HUES48 (cell line): ENCODE results near the gene TSHB.

Experiments used
- H3K27ac ChIP-seq: one replicate; pipeline ENCODE4 v1.7.0; 2013; ENCODE audit warnings: low read depth, low read length, inconsistent platforms
- H3K27me3 ChIP-seq: 2 replicates; pipeline ENCODE4 v1.6.1; 2013; ENCODE audit warnings: mild to moderate bottlenecking, low read length; ENCODE audit not compliant: control insufficient read depth, insufficient read depth
- H3K36me3 ChIP-seq: 2 replicates; pipeline ENCODE4 v1.6.1; 2013; ENCODE audit warnings: low read length; ENCODE audit not compliant: control insufficient read depth, insufficient read depth
- H3K4me1 ChIP-seq: 2 replicates; pipeline ENCODE4 v1.6.1; 2013; ENCODE audit warnings: mild to moderate bottlenecking, low read length; ENCODE audit not compliant: control insufficient read depth, insufficient read depth
- H3K4me3 ChIP-seq: 2 replicates; pipeline ENCODE4 v1.5.1; 2013; ENCODE audit warnings: mild to moderate bottlenecking, low read depth, low read length
- H3K9ac ChIP-seq: 2 replicates; pipeline ENCODE4 v1.6.1; 2013; ENCODE audit warnings: mild to moderate bottlenecking, low read depth, low read length, moderate library complexity
- H3K9me3 ChIP-seq: 2 replicates; pipeline ENCODE4 v1.6.1; 2013; ENCODE audit warnings: low read length; ENCODE audit not compliant: control insufficient read depth, insufficient read depth

Gene TSHB

DNA sequence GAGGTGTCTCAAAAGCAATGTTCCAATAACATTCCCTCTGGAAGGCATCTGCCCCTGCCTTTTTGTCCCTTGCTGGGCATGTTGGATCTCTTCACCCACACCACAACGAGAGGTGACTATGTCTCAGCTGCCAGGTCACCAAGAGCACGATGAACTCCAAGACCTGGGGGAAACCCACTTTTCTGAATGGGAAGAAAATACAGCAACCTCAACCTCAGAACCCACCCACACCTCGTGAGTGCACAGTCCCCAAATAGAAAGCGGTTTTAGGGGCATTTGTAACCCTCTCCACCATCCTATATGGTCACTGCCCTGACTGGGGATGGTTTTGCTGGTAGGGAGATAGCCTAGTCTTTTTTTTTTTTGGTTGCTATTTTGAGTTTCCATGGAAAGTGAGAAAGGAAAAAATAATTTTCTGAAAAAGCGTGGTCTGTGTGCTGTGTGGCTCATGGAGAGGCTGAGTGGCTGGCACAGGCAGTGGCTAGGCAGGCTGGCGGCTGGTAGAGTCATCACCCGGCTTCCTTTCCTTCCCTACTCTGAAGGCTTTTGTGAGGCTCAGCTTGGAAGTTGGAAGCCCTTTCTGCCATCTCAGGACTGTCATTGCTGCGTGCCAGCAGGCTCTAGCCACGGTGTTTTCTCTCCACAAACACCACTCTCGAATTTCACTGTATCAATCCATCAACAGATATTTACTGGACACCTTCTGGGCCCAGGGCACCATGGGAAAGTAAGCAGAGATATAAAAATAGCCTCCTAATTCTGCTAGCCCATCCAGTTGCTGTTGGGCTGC is 43.9 kb downstream of the TSHB start:
- Histone ChIP-seq H3K36me3 (no peaks in the 10 kb centered on the region), H3K9me3 (no peaks in the 10 kb centered on the region), H3K9ac (no peak overlapping the region), H3K27ac (no peak overlapping the region), H3K4me3 (no peak overlapping the region), H3K4me1 (no peaks in the 10 kb centered on the region), H3K27me3 (no peaks in the 10 kb centered on the region)

DNA sequence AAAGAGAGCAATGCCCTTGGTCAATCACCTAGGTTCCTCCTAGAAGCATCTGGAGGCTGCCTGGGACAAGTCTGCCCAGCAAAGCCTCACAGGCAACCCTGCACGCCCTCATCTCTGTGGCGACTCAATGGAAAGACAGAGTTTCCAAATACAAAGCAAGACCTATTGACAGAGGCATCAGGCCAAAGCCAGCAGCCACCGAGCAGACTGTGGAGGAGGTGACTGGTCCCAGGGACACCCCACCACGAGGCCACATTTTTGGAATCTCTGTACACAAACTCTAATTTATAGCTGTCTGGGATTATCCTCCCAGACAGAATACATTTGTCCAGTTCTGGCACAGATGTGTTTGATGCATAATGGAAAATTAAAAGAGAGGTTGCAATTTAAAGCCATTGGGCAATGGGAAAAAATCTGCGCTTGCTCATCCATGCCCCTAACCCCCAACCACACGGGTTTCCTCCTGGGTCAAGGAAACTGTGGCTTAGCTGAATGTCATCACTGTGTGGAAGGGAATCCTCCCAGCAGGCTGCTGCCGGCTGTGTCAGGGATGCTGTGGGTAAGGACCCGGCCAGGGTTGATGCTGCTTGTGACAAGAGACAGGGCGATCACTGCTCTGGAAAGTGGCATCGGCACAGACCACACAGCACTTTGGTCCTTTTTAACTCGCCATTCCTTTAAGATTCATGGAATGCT is 45.4 kb downstream of the TSHB start:
- Histone ChIP-seq H3K36me3 (no peaks in the 10 kb centered on the region), H3K27me3 (no peaks in the 10 kb centered on the region), H3K4me1 (no peaks in the 10 kb centered on the region), H3K4me3 (no peak overlapping the region), H3K9me3 (no peaks in the 10 kb centered on the region), H3K27ac (no peak overlapping the region), H3K9ac (no peak overlapping the region)

DNA sequence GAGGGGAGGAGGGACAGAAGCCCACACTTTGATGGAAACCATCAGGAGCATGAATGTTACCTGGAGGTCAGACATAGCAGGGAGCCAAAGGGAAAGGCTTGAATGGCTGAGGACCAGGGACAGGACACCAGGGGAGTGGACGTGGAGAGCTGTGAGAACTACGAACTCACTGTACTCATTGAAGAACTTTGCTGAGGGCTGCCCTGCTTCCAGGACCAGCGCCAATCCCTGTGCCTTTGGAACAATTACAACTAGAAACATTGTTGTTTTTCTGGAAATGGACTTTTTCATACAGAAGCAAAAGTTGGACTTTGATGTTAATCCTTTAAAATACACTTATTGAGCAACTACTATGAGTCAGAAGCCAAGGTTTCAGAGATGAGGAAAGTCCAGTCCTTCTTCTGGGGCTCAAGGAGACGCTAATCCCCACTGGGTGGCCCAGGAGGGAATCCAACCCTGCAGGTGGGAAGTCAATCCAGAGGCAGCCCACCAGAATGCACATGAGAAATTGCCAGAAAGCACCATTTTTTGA is 46.8 kb downstream of the TSHB start:
- Histone ChIP-seq H3K4me3 (no peak overlapping the region), H3K36me3 (no peaks in the 10 kb centered on the region), H3K9me3 (no peaks in the 10 kb centered on the region), H3K27me3 (no peaks in the 10 kb centered on the region), H3K4me1 (no peaks in the 10 kb centered on the region), H3K27ac (no peak overlapping the region), H3K9ac (no peak overlapping the region)

DNA sequence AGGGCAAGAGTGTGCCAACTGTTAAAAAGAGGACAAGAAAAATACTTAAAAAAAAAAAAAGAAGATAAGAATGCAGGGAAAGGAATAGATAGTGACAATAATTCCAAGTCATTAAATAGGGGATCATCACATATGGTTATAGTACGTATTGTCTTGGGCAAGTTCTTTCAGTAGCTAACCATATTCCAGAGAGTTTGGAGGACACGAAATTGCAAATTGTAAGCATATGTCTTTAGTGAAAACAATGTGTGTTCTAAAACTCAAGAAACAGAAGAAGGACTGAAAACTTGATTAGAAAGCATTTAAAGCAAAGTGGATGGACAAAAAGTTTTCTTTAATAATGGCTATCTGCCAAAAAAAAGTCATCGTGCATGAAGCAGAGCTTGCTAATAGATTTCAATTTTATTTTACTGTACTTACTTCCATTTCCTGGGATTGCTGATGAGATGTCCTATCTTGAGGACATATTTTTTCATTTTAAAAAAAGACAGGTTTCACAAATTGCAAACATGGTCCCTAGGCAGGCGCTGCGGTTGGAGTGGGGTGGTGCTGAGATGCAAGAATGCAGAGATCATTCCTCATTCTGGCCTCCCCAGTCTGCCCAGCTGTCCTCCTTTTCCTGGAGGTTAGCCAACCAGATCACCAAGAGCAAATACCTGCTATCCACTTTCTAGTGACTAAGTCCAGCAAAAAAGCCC is 47.8 kb downstream of the TSHB start:
- H3K27me3 ChIP-seq: no peaks in the 10 kb centered on the region
- H3K9me3 ChIP-seq: no peaks in the 10 kb centered on the region
- H3K4me3 ChIP-seq: no peak overlapping the region
- peaks cover under 1% of the 10 kb centered on the region; the same call in 1 of the 2 replicates for H3K4me1 ChIP-seq
- no peak overlapping the region for H3K9ac ChIP-seq
- H3K36me3 ChIP-seq: no peaks in the 10 kb centered on the region
- no peak overlapping the region for H3K27ac ChIP-seq

DNA sequence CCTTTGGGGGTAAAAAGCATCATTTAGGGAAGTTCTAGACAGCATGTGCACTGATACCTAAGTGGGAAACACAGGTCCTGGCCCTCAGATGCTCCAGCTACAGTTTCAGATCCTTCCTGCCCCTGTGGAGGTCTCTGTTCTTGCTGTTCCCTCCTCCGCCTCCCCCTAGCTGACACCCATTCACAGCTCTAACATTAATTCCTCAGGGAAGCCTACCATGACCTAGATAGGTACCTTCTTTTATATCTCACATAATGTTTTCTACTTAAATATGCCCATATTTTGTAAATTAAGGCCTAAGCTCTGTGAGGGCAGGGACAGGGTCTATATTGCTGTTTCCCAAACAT is 48.3 kb downstream of the TSHB start:
- peaks cover 5% of the 10 kb centered on the region for H3K4me1 ChIP-seq
- no peaks in the 10 kb centered on the region for H3K27me3 ChIP-seq
- no peak overlapping the region for H3K27ac ChIP-seq
- H3K4me3 ChIP-seq: no peak overlapping the region
- H3K9me3 ChIP-seq: no peaks in the 10 kb centered on the region
- H3K36me3 ChIP-seq: no peaks in the 10 kb centered on the region
- no peak overlapping the region for H3K9ac ChIP-seq

DNA sequence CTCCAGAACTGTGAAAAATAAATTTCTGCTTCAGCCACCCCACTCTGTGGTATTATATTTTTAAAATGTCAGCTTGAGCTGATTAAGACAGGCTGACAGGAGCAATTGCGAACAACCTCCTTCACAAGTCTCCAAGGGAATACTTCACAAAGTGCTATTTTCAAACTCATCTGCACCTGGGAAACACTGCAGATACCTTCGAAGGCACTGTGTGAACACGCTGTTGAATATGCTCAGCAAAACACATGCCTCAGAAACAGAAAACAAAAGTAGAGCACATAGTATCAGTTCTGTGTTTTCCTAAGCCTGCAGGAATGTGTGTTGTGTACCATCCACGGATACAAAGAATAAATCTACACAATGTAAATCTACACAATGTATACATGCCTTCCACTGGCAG is 49.1 kb downstream of the TSHB start:
- Histone ChIP-seq H3K27ac (no peak overlapping the region), H3K4me3 (no peak overlapping the region), H3K27me3 (no peaks in the 10 kb centered on the region), H3K9ac (no peak overlapping the region), H3K4me1 (peaks cover 13% of the 10 kb centered on the region), H3K36me3 (no peaks in the 10 kb centered on the region), H3K9me3 (no peaks in the 10 kb centered on the region)

DNA sequence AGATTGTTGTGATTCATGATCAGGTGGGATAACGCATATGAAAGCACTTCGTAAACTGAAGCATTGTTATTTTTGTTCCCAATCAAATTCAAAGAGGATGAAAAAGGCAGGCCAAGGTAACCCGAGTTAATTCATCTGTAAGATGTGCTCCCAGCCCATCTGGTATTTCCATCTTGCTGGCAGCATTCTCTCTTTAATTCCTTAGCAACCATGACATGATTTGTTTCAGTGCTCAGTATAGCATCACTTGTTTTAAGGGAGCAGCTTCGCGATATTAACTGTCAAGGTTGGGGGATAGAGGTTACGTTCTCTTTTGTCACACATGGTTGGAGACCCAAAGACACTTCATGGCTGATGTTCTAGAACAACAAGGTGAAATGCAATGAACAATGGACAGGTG is 53.3 kb downstream of the TSHB start:
- H3K27ac ChIP-seq: no peak overlapping the region
- no peaks in the 10 kb centered on the region for H3K9me3 ChIP-seq
- H3K9ac ChIP-seq: no peak overlapping the region
- peaks cover 29% of the 10 kb centered on the region for H3K4me1 ChIP-seq
- H3K4me3 ChIP-seq: no peak overlapping the region
- no peaks in the 10 kb centered on the region for H3K27me3 ChIP-seq
- no peaks in the 10 kb centered on the region for H3K36me3 ChIP-seq
